ENCODE data around the gene SHOC2. TPM values are rescaled to one million over a fixed set of nuclear protein-coding genes. Genes with fewer than 3 reads are reported as not detected.

Gene SHOC2
- polyA plus RNA-seq, 1 of the 3 experiments (the other 2 are of a cell fraction), result 6.9 TPM

- POLR2A ChIA-PET, result no interaction called here
Measured at GRCh38 chr10:110885932-110886674, 33.3 kb upstream of the SHOC2 start.

GRCh38 chr10:110887560-110887959 is 31.8 kb upstream of the SHOC2 start:
- no peaks in the 10 kb centered on the region for H3K79me2 ChIP-seq (ENCODE audit: insufficient read depth)
- H3K9ac ChIP-seq, result no peak overlapping the region
- DNase-seq, result no peak
- peaks cover 62 to 82% of the 10 kb centered on the region in 2 experiments for H3K36me3 ChIP-seq (replicated peaks in 1 of 2; ENCODE audit: control insufficient read depth in 1 of 2, insufficient read depth in 2 of 2, low read length in 1 of 2)
- H3K4me1 ChIP-seq (ENCODE audit: control insufficient read depth in 1 of 2, insufficient read depth in 2 of 2, low read depth in 1 of 2, low read length in 1 of 2), result no peaks in the 10 kb centered on the region; a peak in 1 of 4 replicates
- POLR2A ChIA-PET, result no interaction called here
- no peaks in the 10 kb centered on the region for H3K9me2 ChIP-seq
- H3K27ac ChIP-seq (ENCODE audit: low read depth in 2 of 2, low read length in 1 of 2), result no peak overlapping the region; a peak in 1 of 4 replicates
- H3K4me2 ChIP-seq, result no peak overlapping the region
- peaks cover 4% of the 10 kb centered on the region for H3F3A ChIP-seq (replicated peaks; ENCODE audit: insufficient read depth)
- CTCF ChIA-PET, result interaction anchor here (1.1 to 1.7 kb wide), 7 partner anchors 9 to 277 kb away, joined by 3 to 5 read pairs (median 4); no protein-coding TSS in a partner anchor
- H2AFZ ChIP-seq (ENCODE audit: low read depth), result no peak overlapping the region
- no peaks in the 10 kb centered on the region for H3K27me3 ChIP-seq (ENCODE audit: insufficient read depth)
- no peaks in the 10 kb centered on the region for H3K9me3 ChIP-seq
- no peak for TF ChIP-seq REST (IDR thresholded peaks at IDR 0.05; ENCODE audit: low read depth, low read length)
- no peak for TF ChIP-seq NRF1 (IDR thresholded peaks at IDR 0.05; ENCODE audit: low read depth, low read length)
- TF ChIP-seq TCF12 (IDR thresholded peaks at IDR 0.05), result no peak
- TF ChIP-seq FOXJ3 (CRISPR knock-in tag; IDR thresholded peaks at IDR 0.05), result no peak
- no peak for TF ChIP-seq RXRA (IDR thresholded peaks at IDR 0.05; ENCODE audit: borderline replicate concordance, low read depth)
- TF ChIP-seq CHD2 (IDR thresholded peaks at IDR 0.05; ENCODE audit: low read length, partially characterized antibody), result no peak
- no peak for TF ChIP-seq RAD21 (IDR thresholded peaks at IDR 0.05; ENCODE audit: low read length)
- no peak for TF ChIP-seq MXI1 (IDR thresholded peaks at IDR 0.05; ENCODE audit: low read depth, low read length)
- TF ChIP-seq RFX5 (IDR thresholded peaks at IDR 0.05; ENCODE audit: low read length), result no peak
- TF ChIP-seq, protein P1, sequence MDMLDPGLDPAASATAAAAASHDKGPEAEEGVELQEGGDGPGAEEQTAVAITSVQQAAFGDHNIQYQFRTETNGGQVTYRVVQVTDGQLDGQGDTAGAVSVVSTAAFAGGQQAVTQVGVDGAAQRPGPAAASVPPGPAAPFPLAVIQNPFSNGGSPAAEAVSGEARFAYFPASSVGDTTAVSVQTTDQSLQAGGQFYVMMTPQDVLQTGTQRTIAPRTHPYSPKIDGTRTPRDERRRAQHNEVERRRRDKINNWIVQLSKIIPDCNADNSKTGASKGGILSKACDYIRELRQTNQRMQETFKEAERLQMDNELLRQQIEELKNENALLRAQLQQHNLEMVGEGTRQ (IDR thresholded peaks at IDR 0.05; ENCODE audit: borderline replicate concordance, low read depth, low read length), result no peak
- no peak for TF ChIP-seq EP300 (IDR thresholded peaks at IDR 0.05; ENCODE audit: borderline replicate concordance in 1 of 2, low read depth in 1 of 2, low read length in 1 of 2)
- no peak overlapping the region for H3K4me3 ChIP-seq (ENCODE audit: low read depth in 2 of 2, low read length in 1 of 2)
- 100% methylated on average over 1 of the region's 1 CpG for WGBS (ENCODE audit: low lambda C conversion rate)
- no peaks in the 10 kb centered on the region for H4K20me1 ChIP-seq (ENCODE audit: insufficient read depth)

More at GRCh38 chr10:110885932-110886674, 33.3 kb upstream of the SHOC2 start:
- CTCF ChIA-PET, result interaction anchor here (1.0 to 2.2 kb wide), 4 partner anchors 7 to 137 kb away, joined by 3 to 7 read pairs (median 4); no protein-coding TSS in a partner anchor
- Histone ChIP-seq H3K4me2 (no peak overlapping the region), H3K27me3 (ENCODE audit: insufficient read depth) (no peaks in the 10 kb centered on the region), H3K36me3 (replicated peaks in 1 of 2; ENCODE audit: control insufficient read depth in 1 of 2, insufficient read depth in 2 of 2, low read length in 1 of 2) (peaks cover 73 to 90% of the 10 kb centered on the region in 2 experiments), H3K4me1 (ENCODE audit: control insufficient read depth in 1 of 2, insufficient read depth in 2 of 2, low read depth in 1 of 2, low read length in 1 of 2) (no peaks in the 10 kb centered on the region; a peak in 2 of 4 replicates), H3K79me2 (ENCODE audit: insufficient read depth) (no peaks in the 10 kb centered on the region), H3K9ac (no peak overlapping the region), H4K20me1 (ENCODE audit: insufficient read depth) (no peaks in the 10 kb centered on the region), H2AFZ (ENCODE audit: low read depth) (no peak overlapping the region), H3F3A (replicated peaks; ENCODE audit: insufficient read depth) (peaks cover 4% of the 10 kb centered on the region), H3K4me3 (ENCODE audit: low read depth in 2 of 2, low read length in 1 of 2) (no peak overlapping the region), H3K9me3 (no peaks in the 10 kb centered on the region), H3K9me2 (no peaks in the 10 kb centered on the region), H3K27ac (ENCODE audit: low read depth in 2 of 2, low read length in 1 of 2) (no peak overlapping the region)
- TF ChIP-seq, protein P1 (IDR thresholded peaks at IDR 0.05; ENCODE audit: borderline replicate concordance, low read depth, low read length), result no peak
- TF ChIP-seq TAF1 (IDR thresholded peaks at IDR 0.05; ENCODE audit: borderline replicate concordance, low read depth, low read length) (no peak), SMC3 (IDR thresholded peaks at IDR 0.05; ENCODE audit: low read depth, low read length) (no peak), JUND (IDR thresholded peaks at IDR 0.05) (no peak), MEF2A (IDR thresholded peaks at IDR 0.05; ENCODE audit: borderline replicate concordance, low read depth) (no peak), GABPA (IDR thresholded peaks at IDR 0.05; ENCODE audit: low read depth) (no peak), NFIC (IDR thresholded peaks at IDR 0.05; ENCODE audit: borderline replicate concordance) (no peak), CHD2 (IDR thresholded peaks at IDR 0.05; ENCODE audit: low read length, partially characterized antibody) (no peak), EZH2phosphoT487 (IDR thresholded peaks at IDR 0.05; ENCODE audit: borderline replicate concordance, low read depth) (no peak), IRF3 (IDR thresholded peaks at IDR 0.05; ENCODE audit: low read depth, low read length) (no peak)
- TF ChIP-seq, protein P2, sequence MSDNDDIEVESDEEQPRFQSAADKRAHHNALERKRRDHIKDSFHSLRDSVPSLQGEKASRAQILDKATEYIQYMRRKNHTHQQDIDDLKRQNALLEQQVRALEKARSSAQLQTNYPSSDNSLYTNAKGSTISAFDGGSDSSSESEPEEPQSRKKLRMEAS (IDR thresholded peaks at IDR 0.05; ENCODE audit: low read depth), result no peak
- 64% methylated on average over 5 of the region's 5 CpGs for WGBS (ENCODE audit: low lambda C conversion rate)
- DNase-seq, result no peak

Measured in SK-N-SH (cell line).